Activated naive CD8-positive, alpha-beta T cell treated with anti-CD3 and anti-CD28 coated beads, Interleukin-2, amount 50 U/mL, for 16 hours (primary cell): ENCODE measurements around the gene CRIP2.

Experiments used
- DNase-seq: peaks from one replicate; pipeline ENCODE4 v3.0.0-alpha.2; 2020; ENCODE audit warnings: low read depth, low spot score

CRIP2 gene

DNA sequence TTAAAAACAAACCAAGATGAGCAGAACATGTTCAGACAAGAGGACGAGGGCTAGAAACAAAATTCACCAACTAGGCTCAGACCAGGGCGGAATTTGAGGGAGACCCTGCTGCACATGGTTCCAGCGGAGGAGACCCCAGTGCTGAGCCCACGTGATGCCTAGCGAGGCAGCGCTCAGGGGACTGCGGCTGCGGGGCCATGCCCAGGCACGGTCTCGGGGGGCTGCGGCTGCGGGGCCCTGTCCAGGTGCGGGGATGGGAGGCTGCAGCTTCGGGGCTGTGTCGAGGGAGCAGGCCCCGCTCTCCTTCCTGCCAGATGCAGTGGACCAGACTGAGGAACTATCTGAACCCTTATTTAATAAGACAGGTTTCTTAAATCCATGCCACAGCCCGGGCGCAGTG, 12.7 kb upstream of the CRIP2 start:
- DNase-seq = no peak

DNA sequence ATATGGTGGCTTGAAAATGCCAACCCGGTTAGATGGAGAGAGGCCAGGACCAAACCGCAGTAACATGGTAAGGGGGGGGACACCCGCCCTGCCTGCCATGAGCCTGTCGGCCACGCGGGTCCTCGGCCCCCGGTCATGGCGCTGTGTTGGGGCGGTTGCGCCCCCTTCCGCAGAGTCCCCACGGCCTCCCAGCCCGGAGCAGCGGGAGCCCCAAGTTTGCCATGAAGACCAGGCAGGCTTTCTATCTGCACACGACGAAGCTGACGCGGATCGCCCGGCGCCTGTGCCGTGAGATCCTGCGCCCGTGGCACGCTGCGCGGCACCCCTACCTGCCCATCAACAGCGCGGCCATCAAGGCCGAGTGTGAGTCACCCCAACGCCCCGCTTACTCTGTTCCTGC, 10.1 kb upstream of the CRIP2 start:
- DNase-seq = no peak

DNA sequence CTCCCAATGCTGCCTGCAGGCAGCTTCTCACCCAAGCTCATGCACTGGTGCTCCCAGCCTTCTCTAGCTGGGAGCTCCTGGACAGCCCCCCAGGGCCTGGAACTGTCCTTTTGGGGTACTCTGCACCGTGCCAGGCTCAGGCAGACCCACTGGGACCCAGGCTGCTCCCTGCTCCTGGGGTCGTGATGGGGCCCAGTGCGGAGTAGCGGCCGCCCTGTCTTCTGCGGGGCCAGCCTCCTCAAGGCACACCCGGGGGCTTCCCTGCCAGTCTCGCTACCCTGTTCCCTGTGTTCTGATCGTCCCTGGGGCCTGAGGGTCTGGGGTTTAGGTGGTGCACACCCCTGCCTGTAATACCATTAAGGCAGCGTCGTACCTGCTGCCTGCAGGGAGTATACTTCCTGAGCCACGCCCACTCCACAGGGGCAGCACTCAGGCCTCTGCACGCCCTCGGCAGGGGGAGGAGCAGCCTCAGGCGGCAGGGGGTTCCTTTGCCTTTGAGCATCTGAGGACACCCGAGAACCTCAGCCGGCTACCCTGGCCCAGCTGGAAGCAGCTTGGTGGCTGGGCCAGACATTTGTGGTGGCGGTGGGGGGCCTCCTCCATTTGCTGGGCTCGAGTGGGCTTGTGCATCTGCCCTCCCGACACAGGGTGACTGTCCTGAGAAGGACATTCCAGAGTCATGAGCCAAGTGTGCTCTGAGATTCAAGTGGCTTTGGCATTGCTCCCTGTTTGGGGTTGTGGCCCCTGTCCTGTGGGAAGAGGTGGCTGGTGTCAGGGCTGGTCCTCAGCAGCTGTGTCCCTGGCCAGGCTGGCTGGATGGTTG, 9.2 kb upstream of the CRIP2 start:
- no peak for DNase-seq

DNA sequence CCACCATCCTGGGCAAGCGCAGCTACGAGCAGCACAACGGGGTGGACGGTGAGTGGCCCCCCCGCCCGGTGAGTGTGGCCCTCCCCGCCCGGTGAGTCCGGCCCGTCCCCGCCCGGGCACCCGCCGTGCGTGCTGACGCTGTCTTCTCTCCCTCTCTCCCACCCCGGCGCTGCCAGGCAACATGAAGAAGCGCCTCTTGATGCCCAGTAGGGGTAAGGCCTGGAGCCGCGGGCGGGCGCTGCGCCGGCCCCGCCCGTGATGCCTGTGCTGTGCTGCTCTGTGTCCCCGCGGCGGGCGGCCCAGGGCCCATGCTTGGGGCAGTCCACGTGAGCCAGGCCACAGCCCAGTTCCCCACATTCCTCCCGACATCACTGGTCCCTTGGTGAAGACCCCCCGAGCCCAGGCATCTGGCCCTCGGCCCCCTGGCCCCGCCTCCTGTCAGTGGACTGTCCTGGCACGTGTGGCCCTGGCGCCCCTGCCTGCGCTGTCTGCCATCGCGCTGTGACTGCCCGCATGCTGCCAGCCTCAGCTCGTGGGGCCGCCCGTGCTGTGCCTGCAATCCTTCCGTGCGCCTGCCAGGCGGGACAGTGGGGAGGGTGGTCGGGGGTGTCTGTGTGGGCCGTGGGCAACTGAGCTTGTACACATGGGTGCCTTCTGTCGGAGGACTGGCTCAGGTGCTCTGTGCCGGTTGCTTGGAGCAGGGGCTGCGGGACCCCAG, 7.9 kb upstream of the CRIP2 start:
- no peak for DNase-seq

DNA sequence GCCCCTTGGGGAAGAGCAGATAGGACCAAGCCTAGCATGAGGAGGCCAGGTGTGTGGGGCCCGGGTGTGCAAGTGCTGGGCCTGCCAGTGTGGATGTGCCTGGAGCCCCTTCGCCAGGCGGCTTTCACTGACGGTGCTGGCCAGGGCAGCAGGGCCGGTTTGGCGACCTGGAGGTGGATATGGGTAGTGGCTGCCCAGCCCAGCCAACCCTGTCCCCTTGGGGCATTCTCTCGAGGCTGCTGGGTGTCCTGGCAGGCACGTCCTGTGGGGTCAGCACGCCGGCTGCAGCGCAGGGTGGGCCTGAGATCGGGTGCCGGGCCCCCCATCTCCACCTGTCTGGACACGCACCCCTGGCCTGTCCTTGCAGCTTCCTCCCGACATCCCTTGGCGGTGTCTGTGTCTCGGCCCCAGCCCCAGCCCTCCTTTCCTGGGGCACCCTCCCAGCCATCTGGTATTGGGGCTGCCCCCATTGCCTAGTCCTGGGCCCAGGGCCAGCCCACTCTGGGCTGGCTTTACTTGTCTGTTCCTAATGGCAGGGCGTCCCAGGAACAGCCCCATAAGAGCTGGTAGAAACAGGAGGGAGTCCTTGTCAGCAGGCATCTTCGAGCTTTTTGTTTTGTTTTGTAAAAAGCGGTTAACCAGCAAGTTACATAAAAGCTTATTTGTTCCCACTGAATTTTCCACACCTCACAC, 7.2 kb upstream of the CRIP2 start:
- DNase-seq = no peak

DNA sequence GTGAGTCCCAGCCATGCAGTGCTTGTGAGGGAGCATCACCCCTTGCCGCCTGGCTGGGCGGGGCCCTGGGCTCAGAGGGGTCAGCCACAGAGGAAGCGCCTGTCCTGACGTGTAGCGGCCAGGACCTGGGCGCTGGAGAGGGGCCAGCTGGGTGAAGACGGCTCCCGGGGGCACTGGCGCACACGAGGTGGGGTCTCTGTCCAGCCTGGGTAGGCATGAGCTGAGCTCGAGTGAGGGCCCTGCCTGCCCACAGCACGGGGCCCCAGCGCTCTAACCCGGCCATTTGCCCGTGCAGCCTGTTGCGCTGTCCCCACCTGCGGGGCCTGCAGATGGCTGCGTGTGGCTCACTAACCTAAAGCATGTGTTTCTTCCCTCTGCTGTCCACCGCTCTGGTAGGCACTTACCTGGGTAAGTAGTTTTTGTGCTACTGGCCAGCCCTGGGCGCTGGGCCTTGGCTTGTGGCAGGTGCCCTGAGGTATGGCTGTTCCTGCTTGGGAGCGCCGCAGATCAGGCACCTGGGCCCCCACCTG, 6.6 kb upstream of the CRIP2 start:
- no peak for DNase-seq

DNA sequence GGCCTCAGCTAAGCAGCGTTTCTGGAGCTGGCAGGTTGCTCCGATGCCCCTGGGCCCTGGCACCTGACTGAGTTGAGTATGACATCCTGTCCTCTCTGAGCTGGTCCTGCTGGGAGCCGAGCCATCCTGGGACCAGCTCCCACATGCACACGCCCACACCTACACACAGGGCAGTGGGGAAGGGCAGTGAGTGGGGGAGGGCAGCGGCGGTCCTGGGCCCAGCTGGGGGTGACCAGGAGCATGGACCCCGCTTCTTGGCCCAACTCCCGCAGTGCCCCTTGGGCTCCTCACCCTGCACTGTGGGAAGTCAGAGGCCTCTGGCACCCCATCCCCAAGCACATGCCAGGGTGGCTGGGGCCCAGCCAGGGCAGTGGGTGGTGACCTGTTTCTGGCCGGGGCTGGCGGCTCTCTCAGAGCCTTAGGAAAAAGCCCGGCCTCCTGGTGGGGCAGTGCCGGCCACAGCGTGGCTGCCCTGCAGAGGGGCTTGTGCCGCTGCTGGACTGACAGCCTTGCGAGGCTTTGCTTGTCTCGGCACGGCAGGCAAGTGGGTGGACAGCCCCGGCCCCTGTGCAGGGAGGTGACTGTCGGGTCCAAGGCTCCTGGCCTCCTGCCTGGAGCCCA, 5.9 kb upstream of the CRIP2 start:
- DNase-seq = no peak

DNA sequence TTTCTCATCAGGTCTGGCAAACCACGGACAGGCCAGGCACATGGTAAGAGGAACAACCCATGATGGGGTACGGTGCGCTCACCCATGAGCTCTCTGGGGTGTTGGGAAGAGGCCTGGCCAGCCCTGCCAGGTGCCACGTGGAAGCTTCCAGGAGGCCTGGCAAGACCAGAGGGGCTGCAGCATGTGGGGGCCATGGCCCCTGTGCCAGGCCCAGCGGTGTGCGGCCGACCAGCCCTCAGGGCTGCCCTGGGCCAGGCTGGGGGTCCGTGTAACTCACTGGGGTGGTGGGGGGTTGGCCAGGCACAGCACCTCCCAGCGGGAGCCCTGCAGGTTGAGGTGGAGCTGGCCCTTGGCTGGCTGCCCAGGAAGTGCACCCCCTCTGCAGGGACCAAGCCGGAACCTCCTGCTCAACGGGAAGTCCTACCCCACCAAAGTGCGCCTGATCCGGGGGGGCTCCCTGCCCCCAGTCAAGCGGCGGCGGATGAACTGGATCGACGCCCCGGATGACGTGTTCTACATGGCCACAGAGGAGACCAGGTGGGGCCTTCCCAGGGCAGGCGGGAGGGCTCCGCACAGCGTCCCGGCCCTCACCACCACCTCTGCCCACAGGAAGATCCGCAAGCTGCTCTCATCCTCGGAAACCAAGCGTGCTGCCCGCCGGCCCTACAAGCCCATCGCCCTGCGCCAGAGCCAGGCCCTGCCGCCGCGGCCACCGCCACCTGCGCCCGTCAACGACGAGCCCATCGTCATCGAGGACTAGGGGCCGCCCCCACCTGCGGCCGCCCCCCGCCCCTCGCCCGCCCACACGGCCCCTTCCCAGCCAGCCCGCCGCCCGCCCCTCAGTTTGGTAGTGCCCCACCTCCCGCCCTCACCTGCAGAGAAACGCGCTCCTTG, 4.9 kb upstream of the CRIP2 start:
- no peak for DNase-seq

DNA sequence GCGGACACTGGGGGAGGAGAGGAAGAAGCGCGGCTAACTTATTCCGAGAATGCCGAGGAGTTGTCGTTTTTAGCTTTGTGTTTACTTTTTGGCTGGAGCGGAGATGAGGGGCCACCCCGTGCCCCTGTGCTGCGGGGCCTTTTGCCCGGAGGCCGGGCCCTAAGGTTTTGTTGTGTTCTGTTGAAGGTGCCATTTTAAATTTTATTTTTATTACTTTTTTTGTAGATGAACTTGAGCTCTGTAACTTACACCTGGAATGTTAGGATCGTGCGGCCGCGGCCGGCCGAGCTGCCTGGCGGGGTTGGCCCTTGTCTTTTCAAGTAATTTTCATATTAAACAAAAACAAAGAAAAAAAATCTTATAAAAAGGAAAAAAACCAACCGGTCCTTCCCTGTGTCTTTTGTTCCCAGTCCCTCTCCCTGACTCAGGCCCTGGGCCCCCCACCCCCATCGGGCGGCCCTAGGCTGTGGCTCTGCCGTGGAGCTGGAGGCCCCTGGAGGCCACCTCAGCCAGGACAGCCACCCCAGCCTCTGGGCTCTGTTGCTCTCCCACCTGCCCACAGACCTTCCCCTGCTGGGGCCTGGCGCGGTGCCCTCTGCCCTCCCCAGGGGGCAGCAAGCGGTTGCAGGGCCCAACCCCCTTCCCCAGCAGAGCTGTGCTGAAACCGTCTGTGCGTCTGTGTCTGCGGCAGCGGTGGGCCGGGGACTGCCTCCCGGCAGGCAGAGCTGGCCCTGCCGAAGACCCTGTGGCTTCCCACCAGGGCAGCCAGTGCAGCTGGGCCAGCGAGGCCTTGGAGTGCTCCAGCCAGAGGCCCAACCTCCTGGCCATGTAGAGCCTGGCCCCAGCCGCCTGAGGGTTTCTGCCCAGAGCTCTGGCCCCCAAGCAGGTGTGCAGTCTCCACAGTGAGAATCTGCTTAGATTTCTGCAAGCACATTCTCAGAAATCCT, 4.0 kb upstream of the CRIP2 start:
- DNase-seq = no peak

DNA sequence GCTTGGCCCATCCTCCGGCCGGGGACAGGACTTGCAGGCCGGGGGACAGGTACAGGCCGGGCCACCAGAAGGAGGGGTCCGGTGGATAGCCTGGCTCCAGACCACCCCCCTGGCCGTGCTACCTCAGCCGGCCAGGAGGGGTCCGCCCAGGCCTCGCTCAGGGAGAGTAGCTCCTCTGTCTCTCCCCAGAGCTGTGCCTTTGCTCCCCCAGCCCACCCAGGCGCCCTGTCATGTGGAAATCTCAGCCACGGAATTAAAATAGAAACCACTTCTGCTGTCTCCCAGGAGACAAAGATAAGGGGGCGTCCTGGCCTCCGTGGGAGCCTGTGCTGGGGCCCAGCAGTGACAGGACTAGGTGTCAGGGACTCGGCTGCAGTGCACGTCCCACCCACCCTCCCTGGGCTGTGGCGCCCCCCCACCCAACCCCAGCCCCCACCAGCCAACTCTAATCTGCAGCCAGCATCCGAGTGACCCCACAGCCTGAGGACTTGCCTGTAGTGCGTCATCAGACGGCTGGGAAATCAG, 3.3 kb upstream of the CRIP2 start:
- DNase-seq = no peak

DNA sequence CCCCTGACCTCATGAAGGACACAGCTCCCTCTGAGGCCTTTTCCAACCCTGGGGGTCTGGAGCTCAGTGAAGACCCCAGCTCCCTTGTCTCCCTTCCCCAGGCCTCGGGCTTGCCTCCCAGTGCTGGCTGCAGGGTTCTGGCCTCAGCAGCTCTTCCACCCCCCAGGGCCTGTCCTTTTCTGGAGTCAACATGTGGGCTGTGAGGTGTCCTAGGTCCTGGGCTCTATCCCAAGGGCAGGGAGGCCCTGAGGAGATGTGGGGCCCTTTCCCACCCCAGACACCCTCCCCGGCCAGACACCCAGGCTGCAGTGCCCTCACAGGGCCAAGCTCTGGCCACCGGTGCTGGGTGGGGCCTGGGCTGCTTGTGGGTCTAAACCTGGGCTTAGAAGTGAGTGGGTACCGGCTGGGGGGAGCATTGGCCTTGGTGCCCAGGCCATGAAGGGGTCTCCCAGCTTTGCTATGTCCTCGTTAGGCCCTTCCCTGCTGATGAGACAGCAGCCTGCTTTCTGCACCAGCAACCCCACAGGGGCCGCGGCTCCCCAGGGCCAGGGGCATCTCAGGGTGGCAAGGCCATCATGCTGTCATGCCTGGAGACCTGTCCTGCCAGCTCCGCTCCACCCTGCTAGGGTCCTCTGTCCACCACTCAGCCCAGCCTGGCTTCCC, 2.7 kb upstream of the CRIP2 start:
- no peak for DNase-seq

DNA sequence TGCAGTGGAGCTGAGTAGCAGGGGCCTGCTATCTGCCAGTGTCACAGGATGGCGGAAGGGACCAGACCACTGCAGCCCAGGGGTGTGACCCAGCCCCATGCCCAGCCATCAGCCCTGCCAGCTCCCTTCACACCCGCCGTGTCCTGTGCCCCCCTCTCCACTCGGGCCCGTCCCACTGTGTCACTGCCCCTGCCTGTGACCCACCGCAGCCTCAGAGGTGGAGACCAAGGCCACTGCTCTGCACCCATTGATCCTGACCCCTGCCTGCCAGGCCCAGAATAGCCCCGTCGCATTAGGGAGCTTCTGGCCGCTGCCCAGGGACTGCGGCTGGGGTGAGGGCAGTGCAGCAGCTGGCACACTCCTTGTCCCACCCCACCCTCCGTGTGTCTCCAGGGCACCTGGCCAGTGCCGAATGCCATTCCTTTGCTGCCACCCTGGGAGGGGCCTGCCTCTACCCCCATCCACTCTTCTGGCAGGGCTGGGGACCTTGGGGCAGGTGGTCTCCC, 2.1 kb upstream of the CRIP2 start:
- no peak for DNase-seq

DNA sequence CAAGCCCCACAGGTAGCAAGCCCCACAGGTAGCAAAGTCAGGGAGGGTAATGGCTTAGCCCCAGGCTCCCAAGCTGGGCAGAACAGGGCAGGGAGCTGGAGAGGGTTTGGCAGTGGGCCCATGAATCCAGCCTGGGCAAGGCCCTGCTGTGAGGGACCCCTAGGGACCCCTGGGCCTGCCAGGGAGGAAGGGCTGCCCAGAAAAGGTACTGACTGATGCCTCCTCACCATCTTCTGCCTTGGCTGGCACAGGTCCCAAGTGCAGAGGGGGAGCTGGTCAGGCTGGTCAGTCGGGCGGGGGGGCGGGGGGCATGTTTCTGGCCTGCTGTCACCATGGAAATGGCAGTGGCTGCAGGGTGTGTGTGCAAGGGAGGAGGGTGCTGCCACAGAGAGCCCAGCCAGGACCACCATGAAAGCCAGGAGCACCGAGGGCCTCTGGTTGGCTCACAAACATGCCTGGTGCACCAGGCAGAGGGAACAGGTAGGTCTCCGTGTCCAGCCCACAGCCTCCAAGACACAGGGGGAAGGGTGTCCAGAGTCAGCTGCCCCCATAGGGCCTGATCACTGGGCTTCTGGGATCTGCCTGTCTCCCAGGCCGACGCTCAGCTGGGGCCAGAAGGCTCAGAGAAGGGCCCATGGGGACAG, 1.5 kb upstream of the CRIP2 start:
- DNase-seq = no peak

DNA sequence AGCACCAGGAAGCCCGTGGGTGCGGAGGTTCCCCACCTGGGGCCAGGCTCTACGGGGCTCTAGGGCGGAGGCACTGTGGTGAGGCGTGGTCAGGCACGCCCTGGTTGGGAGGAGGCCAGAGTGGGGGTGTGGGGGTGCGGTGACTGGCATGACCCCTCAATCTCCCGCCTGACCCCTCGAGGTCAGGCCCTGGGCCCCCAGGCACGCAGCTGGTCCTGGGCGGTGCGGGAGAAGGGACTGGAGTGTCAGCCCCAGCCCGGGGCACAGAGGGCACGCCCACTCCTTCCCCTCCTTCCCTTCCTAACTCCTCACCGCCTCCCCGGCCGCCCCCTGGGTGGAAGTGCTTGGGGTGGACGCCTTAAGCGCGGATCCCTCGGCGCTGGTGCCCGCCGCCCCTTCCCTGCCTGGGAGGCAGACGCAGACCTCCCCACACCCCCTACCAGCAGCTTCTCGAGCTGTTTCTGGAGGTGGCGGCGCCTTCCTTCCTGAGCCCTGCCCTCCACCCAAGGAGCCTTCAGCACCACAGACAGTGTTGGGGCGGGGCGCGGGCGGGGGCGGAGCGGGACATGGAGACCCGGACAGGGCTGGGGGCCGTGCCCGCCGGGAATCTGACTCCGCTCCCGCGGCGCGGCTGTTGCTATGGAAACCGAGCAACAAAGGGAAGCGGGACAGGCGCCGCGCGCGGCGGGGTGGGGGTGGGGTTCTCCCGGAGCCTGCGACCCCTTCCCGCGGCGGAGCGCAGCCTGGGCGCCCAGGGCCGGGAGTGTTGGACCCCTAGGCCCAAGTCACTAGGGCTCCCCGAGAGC, 741 bp upstream of the CRIP2 start:
- no peak for DNase-seq

DNA sequence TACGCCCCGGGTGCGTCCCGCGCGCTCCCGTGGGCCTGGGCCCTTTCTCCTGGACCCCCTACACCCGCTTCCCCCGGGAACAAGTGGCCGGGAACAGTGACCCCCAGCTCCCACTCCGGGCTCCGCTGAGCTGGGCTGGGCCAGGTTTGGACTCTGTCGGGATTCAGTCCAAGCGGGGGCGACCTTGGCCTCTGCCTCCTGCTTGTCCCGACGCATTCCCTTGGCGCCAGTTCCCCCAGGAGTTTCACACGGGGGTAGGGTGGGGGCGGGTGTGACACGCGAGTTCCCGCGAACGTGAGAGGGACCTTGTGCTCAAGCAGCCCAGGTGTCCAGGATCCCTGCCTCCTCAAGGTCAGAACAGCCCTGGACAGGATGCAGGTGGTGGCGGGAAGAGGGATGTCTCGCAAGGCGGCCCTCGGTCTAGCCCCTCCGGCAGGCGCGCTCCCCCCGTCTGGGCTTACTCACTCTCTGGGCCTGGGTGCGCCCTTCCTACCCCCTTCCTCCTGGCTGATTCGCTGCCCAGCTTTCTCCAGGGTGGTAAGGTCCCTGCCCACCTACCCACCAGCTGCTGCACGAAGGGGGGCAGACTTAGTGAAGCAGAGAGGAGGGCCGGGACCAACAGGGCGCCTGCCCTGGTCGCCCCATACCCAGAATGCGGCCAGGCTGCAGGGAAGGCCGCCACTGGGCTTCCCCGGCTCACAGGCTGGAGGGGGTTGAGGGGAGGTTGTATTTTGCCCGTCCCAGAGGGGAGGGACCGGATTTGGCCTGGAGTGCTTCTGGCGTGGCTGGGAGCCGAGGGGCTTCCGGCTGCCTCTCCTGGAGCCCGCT, 862 bp downstream of the CRIP2 start:
- DNase-seq = no peak

DNA sequence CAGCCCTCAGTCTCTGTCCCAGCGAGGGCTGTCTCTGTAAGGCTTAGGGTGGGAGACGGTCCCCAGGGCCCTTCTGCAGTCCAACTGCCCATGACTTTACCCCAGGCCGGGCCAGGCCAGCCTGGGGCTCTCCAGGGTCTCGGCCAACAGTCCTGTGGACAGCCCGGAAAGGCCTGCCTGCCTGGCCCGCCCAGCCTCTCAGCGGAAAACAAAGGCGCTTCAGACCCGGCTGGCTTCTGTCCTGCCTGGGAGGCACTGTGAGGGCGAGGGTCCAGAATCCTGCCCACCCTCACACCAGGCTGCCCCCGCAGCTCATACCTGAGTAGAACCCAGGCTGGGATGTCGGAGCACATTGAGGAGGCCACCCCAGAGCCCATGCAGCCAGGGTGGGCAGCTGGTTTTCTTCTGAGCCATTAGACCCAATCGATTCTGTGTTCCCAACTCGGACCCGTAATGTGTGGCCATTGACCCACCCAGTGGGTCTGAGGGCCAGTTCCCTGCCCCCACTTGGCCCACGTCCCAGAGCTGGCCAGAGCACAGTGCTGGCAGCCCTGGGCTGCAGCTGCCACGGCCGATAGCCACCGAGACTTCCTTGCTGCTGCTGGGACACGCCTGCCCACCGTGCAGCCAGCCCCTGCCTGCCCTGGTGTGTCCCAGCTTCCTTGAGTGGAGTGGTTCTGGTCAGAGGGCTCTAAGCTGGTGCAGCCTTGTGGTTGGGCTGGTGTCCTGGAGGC, 1.6 kb downstream of the CRIP2 start:
- DNase-seq = no peak
